ENCODE data around the gene TMCC2.

DNA sequence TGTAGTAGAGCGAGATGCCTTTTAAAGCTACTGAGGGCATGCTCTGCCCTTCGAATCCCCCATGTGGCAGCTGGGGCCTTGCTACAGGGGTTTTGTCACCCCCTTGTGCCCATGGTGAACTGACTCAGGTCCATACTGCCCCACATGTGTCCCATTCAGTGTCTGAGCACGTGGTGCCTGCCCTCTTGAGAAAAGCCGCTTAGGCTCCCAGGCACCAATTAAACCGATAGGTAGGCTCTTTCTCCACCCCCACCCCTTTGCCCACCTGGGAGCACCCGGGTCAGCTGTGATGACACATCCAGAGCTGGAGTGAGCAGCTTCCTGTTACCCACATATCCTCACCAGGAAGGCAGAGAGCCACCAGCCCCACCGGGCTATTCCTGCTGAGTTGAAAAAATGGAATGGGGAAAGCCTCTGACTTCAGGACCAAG lies 30.5 kb downstream of the TMCC2 start:
- TF ChIP-seq POLR2A (IDR thresholded peaks at IDR 0.05; ENCODE audit: low read length): no peak
- TF ChIP-seq GATA1 (IDR thresholded peaks at IDR 0.05; ENCODE audit: low read depth, low read length): no peak
